GM12801 (cell line): ENCODE results near the gene GRIA3.

ENCODE experiments used
- TF ChIP-seq, protein P1 (sequence below): IDR thresholded peaks from one replicate; pipeline ENCODE4 v1.5.1; 2011; ENCODE audit warnings: control low read depth; ENCODE audit not compliant: insufficient read length; ENCODE audit errors: extremely low read depth

The GRIA3 gene

DNA sequence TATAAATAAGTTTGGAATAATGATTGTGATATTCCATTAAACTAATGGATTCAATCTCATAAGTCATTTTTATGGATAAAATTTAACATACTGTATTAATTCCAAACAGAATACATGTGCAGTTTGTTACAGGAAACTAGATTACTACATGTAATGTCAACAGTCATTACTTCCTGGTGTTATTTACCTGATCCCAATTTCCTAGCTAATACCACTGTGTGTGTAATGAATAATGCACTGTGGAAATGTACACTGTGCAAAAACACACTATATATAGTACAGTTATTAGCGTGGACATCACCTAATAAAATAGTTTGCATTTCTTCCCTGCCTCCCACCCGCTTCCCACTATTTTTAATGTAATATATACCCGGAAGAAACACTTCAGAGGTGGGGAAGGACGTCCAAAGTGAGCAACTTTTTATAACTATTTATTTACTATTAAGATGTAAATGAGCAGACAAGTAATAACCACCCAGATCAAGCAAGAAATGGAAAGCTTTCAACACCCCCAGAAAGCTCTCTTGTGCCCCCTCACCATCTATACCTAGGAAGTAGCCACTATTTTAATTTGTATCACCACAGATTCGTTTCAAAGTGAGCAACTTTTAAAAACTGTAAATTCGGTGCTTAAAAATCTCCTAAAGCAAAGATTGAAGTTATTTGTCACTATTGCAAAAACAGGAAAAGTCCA, 329.7 kb downstream of the GRIA3 start:
- TF ChIP-seq, protein P1, sequence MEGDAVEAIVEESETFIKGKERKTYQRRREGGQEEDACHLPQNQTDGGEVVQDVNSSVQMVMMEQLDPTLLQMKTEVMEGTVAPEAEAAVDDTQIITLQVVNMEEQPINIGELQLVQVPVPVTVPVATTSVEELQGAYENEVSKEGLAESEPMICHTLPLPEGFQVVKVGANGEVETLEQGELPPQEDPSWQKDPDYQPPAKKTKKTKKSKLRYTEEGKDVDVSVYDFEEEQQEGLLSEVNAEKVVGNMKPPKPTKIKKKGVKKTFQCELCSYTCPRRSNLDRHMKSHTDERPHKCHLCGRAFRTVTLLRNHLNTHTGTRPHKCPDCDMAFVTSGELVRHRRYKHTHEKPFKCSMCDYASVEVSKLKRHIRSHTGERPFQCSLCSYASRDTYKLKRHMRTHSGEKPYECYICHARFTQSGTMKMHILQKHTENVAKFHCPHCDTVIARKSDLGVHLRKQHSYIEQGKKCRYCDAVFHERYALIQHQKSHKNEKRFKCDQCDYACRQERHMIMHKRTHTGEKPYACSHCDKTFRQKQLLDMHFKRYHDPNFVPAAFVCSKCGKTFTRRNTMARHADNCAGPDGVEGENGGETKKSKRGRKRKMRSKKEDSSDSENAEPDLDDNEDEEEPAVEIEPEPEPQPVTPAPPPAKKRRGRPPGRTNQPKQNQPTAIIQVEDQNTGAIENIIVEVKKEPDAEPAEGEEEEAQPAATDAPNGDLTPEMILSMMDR: no peak

DNA sequence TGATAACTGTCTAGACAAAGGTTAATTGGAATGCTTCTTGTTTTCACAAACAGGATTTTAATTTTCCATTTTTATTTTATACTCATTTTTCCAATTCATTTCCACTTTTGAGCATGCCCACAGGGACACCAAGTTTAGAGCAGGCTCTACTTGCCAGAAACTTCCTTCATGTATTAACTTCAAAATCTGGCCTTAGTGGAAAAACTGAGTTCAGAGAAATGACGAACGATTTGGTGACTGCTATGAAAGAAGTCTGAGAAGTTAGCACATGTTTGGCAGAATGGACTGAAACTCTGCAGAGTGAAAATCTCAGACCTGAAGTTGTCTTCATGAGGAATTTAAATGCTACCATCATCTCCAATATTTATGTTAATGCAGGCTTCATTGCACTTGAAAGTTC, 334.7 kb downstream of the GRIA3 start:
- TF ChIP-seq, protein P1: no peak

DNA sequence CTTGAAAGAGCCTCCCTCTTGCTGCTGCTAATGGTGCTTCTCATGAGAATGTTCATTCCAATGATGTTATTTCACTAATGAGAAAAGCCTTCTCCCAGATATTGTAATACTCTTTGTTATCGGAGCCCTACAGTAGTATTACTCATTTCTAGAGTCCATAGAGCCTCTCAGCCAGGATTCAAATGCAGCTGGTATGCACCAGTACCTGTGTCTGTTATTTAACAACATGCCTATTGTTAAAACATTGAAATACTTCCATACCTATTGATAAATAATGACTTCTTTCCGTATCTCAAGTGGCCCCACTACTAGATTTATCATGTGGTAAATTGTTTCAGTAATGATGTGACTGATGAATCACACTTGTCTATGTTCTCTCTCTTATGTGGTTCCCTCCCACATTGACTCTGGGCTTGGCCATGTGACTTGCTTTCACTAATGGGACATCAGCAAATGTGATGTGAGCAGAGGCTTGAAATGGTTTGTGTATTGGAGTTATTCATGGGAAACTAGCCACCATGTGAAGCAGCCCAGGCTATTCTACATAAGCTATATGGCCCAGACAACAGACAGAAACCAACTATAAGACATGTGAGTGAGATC, 341.1 kb downstream of the GRIA3 start:
- TF ChIP-seq, protein P1: no peak
